H54 (cell line): Measurements from ENCODE around the gene NPHP4.

Source experiments
- DNase-seq: peaks from one replicate; pipeline ENCODE4 v3.0.0; 2011; ENCODE audit warnings: low spot score, mixed read lengths; ENCODE audit not compliant: insufficient read length
- FAIRE-seq: peaks from 3 replicates; lab custom pipeline; 2011; peaks lifted over from hg19 to GRCh38; lab: Jason Lieb, UNC
- POLR2A ChIP-seq: IDR thresholded peaks from 2 replicates; pipeline ENCODE4 v1.6.1; 2011; ENCODE audit warnings: low read depth, mild to moderate bottlenecking, low read length

The NPHP4 gene

GRCh38 chr1:5889901-5890300 is 102.3 kb downstream of the NPHP4 start:
- no peak for TF ChIP-seq POLR2A
- DNase-seq = no peak
- no peak for FAIRE-seq

GRCh38 chr1:5889462-5889861 is 102.8 kb downstream of the NPHP4 start:
- no peak for DNase-seq
- FAIRE-seq = no peak
- no peak for TF ChIP-seq POLR2A

DNA sequence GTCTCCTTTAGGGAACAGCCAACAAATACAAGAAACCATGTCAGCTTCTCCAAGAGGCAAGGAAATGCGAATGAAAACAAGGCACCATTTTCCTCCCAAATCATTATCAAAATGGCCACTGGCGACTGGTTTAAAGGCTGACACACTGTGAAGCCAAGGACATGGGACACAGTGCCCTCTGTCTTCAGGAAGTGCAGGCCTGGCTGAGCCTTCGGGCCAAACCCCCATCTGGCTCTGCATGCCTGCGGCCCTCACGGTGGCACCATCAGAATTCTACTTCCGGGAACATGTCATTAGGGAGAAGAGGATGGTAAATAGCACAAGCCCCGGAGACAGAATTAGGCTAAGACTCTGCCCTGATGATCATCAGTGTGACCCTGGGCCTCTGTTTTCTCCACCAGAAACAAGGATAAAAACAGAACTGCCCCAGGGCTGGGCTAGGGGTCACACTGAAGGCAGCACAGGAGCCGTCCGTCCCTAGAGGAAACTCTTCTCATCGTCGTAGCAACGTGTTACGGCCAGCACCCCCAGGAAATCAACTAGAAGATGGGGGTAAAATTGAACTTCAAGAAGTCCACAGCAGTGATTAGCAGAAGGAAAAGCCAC is 103.5 kb downstream of the NPHP4 start:
- DNase-seq (no peak), FAIRE-seq (no peak)
- no peak for TF ChIP-seq POLR2A

DNA sequence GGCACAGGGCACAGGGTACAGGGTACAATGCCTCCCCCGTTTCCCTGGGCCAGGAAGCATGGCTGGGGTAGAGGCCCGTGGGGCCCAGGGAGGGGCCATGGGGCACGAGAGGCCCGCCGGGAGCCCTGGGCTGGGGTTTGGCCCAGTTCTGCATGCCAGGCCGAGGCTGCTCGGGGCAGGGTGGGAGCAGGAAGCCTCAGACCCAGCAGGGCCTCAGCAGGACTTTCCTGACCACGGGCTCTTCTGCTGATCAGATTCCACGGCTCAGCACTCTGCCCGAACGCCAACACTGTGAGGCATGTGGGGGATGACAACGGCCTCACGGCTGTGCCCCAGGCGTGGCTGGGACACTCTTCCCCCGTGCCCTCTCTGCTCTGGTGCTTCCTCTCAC is 104.3 kb downstream of the NPHP4 start:
- no peak for TF ChIP-seq POLR2A
- no peak for DNase-seq
- FAIRE-seq = no peak

DNA sequence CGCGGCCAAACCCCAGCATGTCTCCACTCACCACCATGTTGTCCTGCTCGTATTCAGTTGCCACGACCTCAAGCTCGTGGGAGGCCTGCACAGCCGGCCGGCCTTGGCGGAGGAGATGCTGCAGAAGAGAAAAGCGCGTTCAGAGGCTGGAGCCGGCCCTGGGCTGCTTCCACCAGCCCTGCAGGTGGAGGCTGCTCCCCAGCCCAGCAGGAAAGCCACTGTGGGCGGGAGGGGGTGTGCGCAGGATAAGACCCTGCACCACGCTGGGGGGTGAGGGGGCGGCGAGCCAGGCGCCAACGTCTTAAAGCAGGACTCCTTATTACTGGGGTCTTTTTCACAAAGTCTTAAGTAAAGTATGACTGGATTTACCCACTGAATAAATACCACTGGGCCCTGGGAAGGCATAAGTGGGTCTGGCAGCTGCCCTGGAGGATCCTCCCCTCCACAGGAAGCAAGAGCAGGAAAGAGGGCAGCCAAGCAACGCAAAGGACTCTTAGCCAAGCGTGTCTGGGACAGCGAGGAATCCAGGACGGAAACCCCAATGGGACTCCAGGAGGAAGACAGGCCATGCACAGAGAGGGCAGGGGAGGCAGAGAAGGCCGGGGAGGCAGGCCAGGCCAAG is 104.8 kb downstream of the NPHP4 start:
- DNase-seq = no peak
- no peak for FAIRE-seq
- TF ChIP-seq POLR2A = no peak

GRCh38 chr1:5886541-5887348 is 105.5 kb downstream of the NPHP4 start:
- FAIRE-seq = no peak
- TF ChIP-seq POLR2A = no peak
- DNase-seq = no peak

- no peak for TF ChIP-seq POLR2A
- no peak for FAIRE-seq
- no peak for DNase-seq
Observed at GRCh38 chr1:5886140-5886483, 106.1 kb downstream of the NPHP4 start.

- no peak for FAIRE-seq
- no peak for DNase-seq
- TF ChIP-seq POLR2A = no peak
Observed at GRCh38 chr1:5885471-5886139, 106.6 kb downstream of the NPHP4 start.

- FAIRE-seq = no peak
- no peak for TF ChIP-seq POLR2A
- no peak for DNase-seq
Observed at GRCh38 chr1:5884110-5884509, 108.1 kb downstream of the NPHP4 start.

- FAIRE-seq (no peak), DNase-seq (no peak)
- TF ChIP-seq POLR2A = no peak
Observed at GRCh38 chr1:5883129-5884048, 108.8 kb downstream of the NPHP4 start.

- TF ChIP-seq POLR2A = no peak
Observed at GRCh38 chr1:5882367-5883128, 109.7 kb downstream of the NPHP4 start.

DNA sequence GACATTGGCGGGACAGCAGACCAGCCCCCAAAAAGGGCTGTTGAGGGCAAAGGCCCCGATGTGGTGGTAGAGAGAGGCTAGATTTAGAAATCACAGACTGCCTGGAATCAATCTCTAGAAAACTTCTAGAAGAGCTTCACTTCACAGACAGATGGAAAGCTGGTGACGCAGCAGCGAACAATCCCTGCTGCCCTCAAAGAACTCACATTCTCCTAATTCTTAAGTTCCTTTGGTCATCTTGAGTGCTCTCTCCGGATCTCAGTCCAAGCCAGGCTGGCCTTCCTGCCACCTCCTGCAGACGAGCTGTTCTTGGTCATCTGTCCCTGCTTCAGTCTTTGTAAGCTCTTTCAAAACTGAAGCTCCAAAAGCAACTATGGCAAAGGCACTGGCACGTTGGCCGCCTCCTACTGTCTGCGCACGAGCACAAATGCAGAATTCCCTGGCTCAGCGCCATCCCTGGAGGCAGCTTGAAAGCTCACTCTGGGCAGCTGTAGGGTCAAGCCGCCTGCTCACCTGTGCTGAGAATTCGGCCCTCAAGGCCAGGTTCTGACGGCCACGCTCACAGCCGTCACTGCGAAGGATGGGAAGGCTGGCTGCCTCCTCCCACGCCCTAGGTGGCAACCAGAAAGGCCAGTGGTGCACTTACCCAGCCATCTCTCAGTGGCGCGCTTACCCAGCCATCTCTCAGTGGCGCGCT is 110.6 kb downstream of the NPHP4 start:
- no peak for TF ChIP-seq POLR2A
- DNase-seq = no peak
- FAIRE-seq = no peak

More at GRCh38 chr1:5882367-5883128, 109.7 kb downstream of the NPHP4 start:
- DNase-seq (no peak), FAIRE-seq (no peak)
